GM10266 (cell line): ENCODE results near the gene BUD23.
A peak's percentile ranks its signal among the peaks of the same experiment; 100 is the strongest.

Experiments used
- DNase-seq: peaks from one replicate; pipeline ENCODE4 v3.0.0; 2012; ENCODE audit errors: extremely low spot score
- CTCF ChIP-seq: IDR thresholded peaks from 2 replicates; pipeline ENCODE4 v1.5.1; 2012; ENCODE audit warnings: mild to moderate bottlenecking, low read depth; ENCODE audit not compliant: control insufficient read depth, insufficient read depth; ENCODE audit errors: missing control alignments

BUD23 gene

DNA sequence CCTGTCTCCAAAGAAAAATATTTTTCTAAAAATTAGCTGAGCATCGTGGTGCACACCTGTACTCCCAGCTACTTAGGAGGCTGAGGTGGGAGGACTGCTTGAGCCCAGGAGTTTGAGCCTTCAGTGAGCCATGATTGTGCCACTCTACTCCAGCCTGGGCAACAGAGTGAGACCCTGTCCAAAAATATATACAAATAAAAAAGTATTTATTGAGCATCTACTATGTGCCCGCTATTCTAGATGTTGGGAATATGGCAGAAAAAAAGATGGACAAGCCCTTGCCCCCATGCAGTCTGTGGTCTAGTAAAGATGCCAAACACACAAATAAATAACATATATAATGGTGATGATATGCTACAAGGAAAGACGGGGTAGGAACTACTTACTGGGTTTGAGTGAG is 40.4 kb downstream of the BUD23 start:
- TF ChIP-seq CTCF, result no peak
- DNase-seq, result no peak

DNA sequence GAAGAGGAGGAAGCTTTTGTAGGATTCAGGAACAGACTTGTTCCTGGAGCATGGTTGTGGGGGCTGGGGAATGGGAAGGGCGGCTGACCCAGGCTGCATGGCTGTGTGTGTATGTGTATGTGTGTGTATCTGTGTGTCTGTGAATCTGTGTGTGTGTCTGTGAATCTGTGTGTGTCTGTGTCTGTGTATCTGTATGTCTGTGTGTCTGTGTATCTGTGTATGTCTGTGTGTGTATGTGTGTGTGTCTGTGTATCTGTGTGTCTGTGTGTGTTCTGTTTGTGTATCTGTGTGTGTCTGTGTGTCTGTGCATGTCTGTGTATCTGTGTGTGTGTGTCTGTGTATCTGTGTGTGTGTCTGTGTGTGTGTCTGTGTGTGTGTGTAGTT is 42.7 kb downstream of the BUD23 start:
- no peak for TF ChIP-seq CTCF

GRCh38 chr7:73727952-73728351 is 44.6 kb downstream of the BUD23 start:
- no peak for DNase-seq
- no peak for TF ChIP-seq CTCF

More for the DNA sequence above, 42.7 kb downstream of the BUD23 start:
- no peak for DNase-seq

DNA sequence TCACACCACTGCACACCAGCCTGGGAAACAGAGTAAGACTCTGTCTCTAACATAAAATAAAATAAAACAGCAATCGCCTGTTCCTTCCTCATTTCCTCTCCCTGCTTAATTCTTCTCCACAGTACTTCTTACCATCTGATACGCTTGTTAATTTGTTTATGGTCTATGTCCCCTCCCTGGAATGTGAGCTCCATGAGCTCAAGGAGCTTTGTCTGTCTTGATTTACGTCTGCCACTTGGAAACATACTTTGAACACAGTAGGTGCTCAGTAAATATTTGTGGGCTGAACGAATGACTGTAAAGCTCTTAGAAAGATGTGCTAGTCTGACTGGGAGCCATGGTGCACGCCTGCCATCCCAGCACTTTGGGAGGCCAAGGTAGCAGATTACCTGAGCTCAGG is 45.2 kb downstream of the BUD23 start:
- TF ChIP-seq CTCF, result no peak
- no peak for DNase-seq

DNA sequence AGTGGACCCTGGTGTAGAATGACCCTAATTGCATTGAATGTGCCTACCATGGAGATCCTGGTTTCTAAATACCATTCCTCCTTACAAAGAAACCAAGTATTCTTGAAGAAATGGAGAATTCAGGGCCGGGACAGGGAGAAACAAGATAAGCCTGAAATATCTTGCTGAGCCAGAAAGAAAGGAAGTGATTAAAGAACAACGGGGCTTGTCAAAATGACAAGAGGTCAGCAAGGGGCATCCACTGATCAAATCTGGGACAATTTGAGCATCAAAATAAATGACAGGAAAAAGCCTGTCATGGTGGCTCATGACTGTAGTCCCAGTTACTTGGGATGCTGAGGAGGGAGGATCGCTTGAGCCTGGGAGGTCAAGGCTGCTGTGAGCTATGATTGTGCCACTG is 47.1 kb downstream of the BUD23 start:
- TF ChIP-seq CTCF, result no peak
- DNase-seq, result no peak

GRCh38 chr7:73732397-73732796 is 49.0 kb downstream of the BUD23 start:
- no peak for DNase-seq
- no peak for TF ChIP-seq CTCF

- DNase-seq, result peak; percentile 70
- peak; percentile 85 for TF ChIP-seq CTCF
Measured at GRCh38 chr7:73734619-73735527, 51.5 kb downstream of the BUD23 start.
